HUDEP-2 (cell line): ENCODE measurements around the gene CISD3.

Experiments used
- DNase-seq, 76 experiments: peaks; one replicate each; lab custom pipeline; 2025; ENCODE audit not compliant: unreplicated experiment in 76 of 76; lab: John Stamatoyannopoulos, UW

Gene CISD3

GRCh38 chr17:38729886-38730525, at the start of gene CISD3:
TSS of gene CISD3 (plus strand) at chr17:38730341. CDS start at chr17:38730359, 18 bp downstream.
- peak in 69 of 76 experiments; percentile 11 to 90 (median 72) for DNase-seq

- no peak for DNase-seq
These were observed 49.0 kb upstream of the CISD3 start for GRCh38 chr17:38681096-38681495.

- DNase-seq = no peak
These were observed 44.6 kb upstream of the CISD3 start for GRCh38 chr17:38685491-38685890.

- DNase-seq = no peak
These were observed 42.9 kb upstream of the CISD3 start for GRCh38 chr17:38687286-38687685.

- no peak for DNase-seq
These were observed 39.8 kb upstream of the CISD3 start for GRCh38 chr17:38690386-38690785.

- no peak for DNase-seq
These were observed 39.0 kb upstream of the CISD3 start for GRCh38 chr17:38691154-38691553.

- no peak for DNase-seq
These were observed 36.3 kb upstream of the CISD3 start for GRCh38 chr17:38693700-38694329.

GRCh38 chr17:38697061-38697820, 32.9 kb upstream of the CISD3 start:
- DNase-seq = no peak

GRCh38 chr17:38698760-38699159, 31.4 kb upstream of the CISD3 start:
- DNase-seq = no peak

- DNase-seq = peak in 48 of 76 experiments; percentile 13 to 80 (median 48)
These were observed 28.5 kb upstream of the CISD3 start for GRCh38 chr17:38701504-38702165.

- peak in 70 of 76 experiments; percentile 26 to 89 (median 74) for DNase-seq
These were observed 27.8 kb upstream of the CISD3 start for GRCh38 chr17:38702166-38702915.

- peak in 28 of 76 experiments; percentile 11 to 61 (median 38) for DNase-seq
These were observed 27.0 kb upstream of the CISD3 start for GRCh38 chr17:38702916-38703741.

GRCh38 chr17:38703742-38704605, 26.2 kb upstream of the CISD3 start:
- DNase-seq = peak in 66 of 76 experiments; percentile 5 to 80 (median 54)

- DNase-seq = peak in 59 of 76 experiments; percentile 16 to 77 (median 55)
These were observed 25.3 kb upstream of the CISD3 start, which contains the start of gene MLLT6 for GRCh38 chr17:38704606-38705522. TSS of gene MLLT6 (plus strand) at chr17:38705273. CDS start at chr17:38705633, 360 bp downstream.

- DNase-seq = peak in 1 of 76 experiments; percentile 44
These were observed 24.7 kb upstream of the CISD3 start for GRCh38 chr17:38705523-38705802.

- DNase-seq = no peak
These were observed 24.2 kb upstream of the CISD3 start for GRCh38 chr17:38705803-38706504.
